Endothelial cell (in vitro differentiated cells): Measurements from ENCODE around the gene PTGFR. TPM values are rescaled to one million over a fixed set of nuclear protein-coding genes. Genes with fewer than 3 reads are reported as not detected.

Source experiments
- DNase-seq: peaks from one replicate; pipeline ENCODE4 v3.0.0; 2021; ENCODE audit warnings: low spot score
- H3K27ac Mint-ChIP-seq: one replicate; pipeline ENCODE4 v1.8.0; 2021; ENCODE audit warnings: mixed read lengths, inconsistent platforms; ENCODE audit not compliant: unreplicated experiment
- H3K27me3 Mint-ChIP-seq: one replicate; pipeline ENCODE4 v1.8.0; 2021; ENCODE audit warnings: mild to moderate bottlenecking, moderate library complexity, mixed read lengths, inconsistent platforms; ENCODE audit not compliant: unreplicated experiment
- H3K36me3 Mint-ChIP-seq: one replicate; pipeline ENCODE4 v1.8.0; 2021; ENCODE audit warnings: mild to moderate bottlenecking, low read depth, mixed read lengths, inconsistent platforms; ENCODE audit not compliant: unreplicated experiment
- H3K4me1 Mint-ChIP-seq: one replicate; pipeline ENCODE4 v1.8.0; 2021; ENCODE audit warnings: mild to moderate bottlenecking, mixed read lengths, inconsistent platforms; ENCODE audit not compliant: unreplicated experiment
- H3K4me3 Mint-ChIP-seq: one replicate; pipeline ENCODE4 v1.8.0; 2021; ENCODE audit warnings: mild to moderate bottlenecking, mixed read lengths, inconsistent platforms; ENCODE audit not compliant: unreplicated experiment
- H3K9me3 Mint-ChIP-seq: one replicate; pipeline ENCODE4 v1.8.0; 2021; ENCODE audit warnings: mixed read lengths, inconsistent platforms; ENCODE audit not compliant: unreplicated experiment
- total RNA-seq: library from RNA; stranded (reverse); fragmentation: NEBNext Ultra II Directional; extraction: Animal tissue kit (Norgen Biotek cat#: 25700); gene quantifications from one replicate; pipeline ENCODE4 v1.2.1, GENCODE V29; 2021; ENCODE audit not compliant: unreplicated experiment
- TF ChIP-seq, protein P1 (sequence below): fragments of 200-600 bp; sonication (generic); IDR thresholded peaks from one replicate; pipeline ENCODE4 v1.5.0; 2021; ENCODE audit warnings: antibody characterized with exemption; ENCODE audit not compliant: unreplicated experiment

PTGFR gene
- total RNA-seq, 1 donor from 2014 or later, result 0.41 TPM

DNA sequence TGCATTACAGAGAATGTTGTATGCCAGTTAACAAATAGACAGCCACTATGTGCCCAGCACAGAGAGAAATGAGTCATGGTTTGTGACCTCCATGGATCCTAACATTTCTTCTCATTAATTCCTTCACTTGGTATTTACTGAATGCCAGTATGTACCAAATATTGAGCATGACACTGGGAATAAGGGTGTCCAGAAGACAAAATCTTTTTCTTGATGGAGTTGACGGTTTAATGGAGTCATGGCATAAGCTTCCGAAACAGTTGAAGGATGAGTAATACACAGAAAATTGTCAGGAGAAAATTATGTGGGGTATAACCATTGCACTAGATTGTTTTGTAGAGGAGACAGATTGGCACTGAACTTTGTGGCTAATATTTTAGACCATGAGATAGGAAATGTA, 36.9 kb downstream of the PTGFR start:
- TF ChIP-seq, protein P1, sequence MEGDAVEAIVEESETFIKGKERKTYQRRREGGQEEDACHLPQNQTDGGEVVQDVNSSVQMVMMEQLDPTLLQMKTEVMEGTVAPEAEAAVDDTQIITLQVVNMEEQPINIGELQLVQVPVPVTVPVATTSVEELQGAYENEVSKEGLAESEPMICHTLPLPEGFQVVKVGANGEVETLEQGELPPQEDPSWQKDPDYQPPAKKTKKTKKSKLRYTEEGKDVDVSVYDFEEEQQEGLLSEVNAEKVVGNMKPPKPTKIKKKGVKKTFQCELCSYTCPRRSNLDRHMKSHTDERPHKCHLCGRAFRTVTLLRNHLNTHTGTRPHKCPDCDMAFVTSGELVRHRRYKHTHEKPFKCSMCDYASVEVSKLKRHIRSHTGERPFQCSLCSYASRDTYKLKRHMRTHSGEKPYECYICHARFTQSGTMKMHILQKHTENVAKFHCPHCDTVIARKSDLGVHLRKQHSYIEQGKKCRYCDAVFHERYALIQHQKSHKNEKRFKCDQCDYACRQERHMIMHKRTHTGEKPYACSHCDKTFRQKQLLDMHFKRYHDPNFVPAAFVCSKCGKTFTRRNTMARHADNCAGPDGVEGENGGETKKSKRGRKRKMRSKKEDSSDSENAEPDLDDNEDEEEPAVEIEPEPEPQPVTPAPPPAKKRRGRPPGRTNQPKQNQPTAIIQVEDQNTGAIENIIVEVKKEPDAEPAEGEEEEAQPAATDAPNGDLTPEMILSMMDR, result no peak
- H3K27me3 Mint-ChIP-seq, result no peaks in the 10 kb centered on the region
- no peaks in the 10 kb centered on the region for H3K9me3 Mint-ChIP-seq
- H3K27ac Mint-ChIP-seq, result no peak overlapping the region
- H3K4me3 Mint-ChIP-seq, result no peak overlapping the region
- no peak for DNase-seq
- no peaks in the 10 kb centered on the region for H3K36me3 Mint-ChIP-seq
- no peaks in the 10 kb centered on the region for H3K4me1 Mint-ChIP-seq

DNA sequence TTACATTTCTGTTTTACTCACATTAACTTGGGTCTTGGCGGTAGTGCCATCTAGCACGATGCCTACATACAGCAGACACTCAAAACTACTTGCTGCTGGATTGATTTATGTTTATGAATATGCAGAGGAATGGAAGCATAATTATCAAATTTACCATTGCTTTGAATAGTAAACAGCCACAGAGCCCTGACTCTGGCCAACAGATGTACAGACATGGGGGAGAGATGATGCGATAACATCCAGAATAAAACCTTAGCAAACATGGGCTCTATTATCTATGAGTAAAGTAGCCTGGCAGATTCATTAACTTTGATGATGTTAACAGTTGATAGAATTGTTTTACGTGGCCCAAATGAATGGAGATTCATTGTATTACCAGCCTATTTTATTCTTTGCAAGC, 42.8 kb downstream of the PTGFR start:
- TF ChIP-seq, protein P1, result no peak
- H3K27me3 Mint-ChIP-seq, result no peaks in the 10 kb centered on the region
- H3K4me1 Mint-ChIP-seq, result no peaks in the 10 kb centered on the region
- no peaks in the 10 kb centered on the region for H3K36me3 Mint-ChIP-seq
- DNase-seq, result no peak
- no peaks in the 10 kb centered on the region for H3K9me3 Mint-ChIP-seq
- no peak overlapping the region for H3K4me3 Mint-ChIP-seq
- no peak overlapping the region for H3K27ac Mint-ChIP-seq

- TF ChIP-seq, protein P1, result no peak
- Mint-ChIP-seq H3K27me3 (no peaks in the 10 kb centered on the region), H3K4me3 (no peak overlapping the region), H3K27ac (no peak overlapping the region), H3K36me3 (no peaks in the 10 kb centered on the region), H3K9me3 (no peaks in the 10 kb centered on the region), H3K4me1 (no peaks in the 10 kb centered on the region)
- DNase-seq, result no peak
These were observed 44.5 kb downstream of the PTGFR start for GRCh38 chr1:78535286-78535685.

DNA sequence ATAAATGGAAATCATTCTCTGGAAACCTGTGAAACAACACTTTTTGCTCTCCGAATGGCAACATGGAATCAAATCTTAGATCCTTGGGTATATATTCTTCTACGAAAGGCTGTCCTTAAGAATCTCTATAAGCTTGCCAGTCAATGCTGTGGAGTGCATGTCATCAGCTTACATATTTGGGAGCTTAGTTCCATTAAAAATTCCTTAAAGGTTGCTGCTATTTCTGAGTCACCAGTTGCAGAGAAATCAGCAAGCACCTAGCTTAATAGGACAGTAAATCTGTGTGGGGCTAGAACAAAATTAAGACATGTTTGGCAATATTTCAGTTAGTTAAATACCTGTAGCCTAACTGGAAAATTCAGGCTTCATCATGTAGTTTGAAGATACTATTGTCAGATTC, 45.7 kb downstream of the PTGFR start:
- DNase-seq, result no peak
- Mint-ChIP-seq H3K4me3 (no peak overlapping the region), H3K36me3 (peaks cover 2% of the 10 kb centered on the region), H3K27me3 (no peaks in the 10 kb centered on the region), H3K4me1 (no peaks in the 10 kb centered on the region), H3K27ac (no peak overlapping the region), H3K9me3 (no peaks in the 10 kb centered on the region)
- TF ChIP-seq, protein P1, result no peak

GRCh38 chr1:78540048-78540447, 49.3 kb downstream of the PTGFR start:
- Mint-ChIP-seq H3K9me3 (no peaks in the 10 kb centered on the region), H3K27me3 (no peaks in the 10 kb centered on the region), H3K36me3 (peaks cover 4% of the 10 kb centered on the region), H3K4me1 (no peaks in the 10 kb centered on the region), H3K27ac (no peak overlapping the region), H3K4me3 (no peak overlapping the region)
- TF ChIP-seq, protein P1, result no peak
- no peak for DNase-seq
